Common myeloid progenitor, CD34-positive (primary cell): ENCODE measurements around the gene OR56A4.
"Not testable (repeated sequence)": the region's sequence is repeated elsewhere in the genome, so short reads cannot be mapped to it uniquely, and the experiment has no call there.

Experiments used
- CTCF ChIA-PET: fragments of 350-600 bp; sonication (Branson Sonifier 250); formaldehyde crosslinking; loops from one replicate; lab custom pipeline; 2021; ENCODE audit warnings: antibody characterized with exemption; lab: Charles Lee
- POLR2A ChIA-PET: fragments of 350-600 bp; sonication (Branson Sonifier 250); formaldehyde crosslinking; loops from one replicate; lab custom pipeline; 2021; ENCODE audit warnings: antibody characterized with exemption; lab: Charles Lee
- DNase-seq, 3 donors: peaks; one replicate each; pipeline versions ENCODE4 v3.0.0 to v3.0.0-alpha.2; 2013
- H3K27ac ChIP-seq, 2 experiments: 1 replicate in 1 of 2; 2 replicates in 1 of 2; pipeline ENCODE4 v1.7.0; 2013; ENCODE audit warnings: inconsistent platforms in 2 of 2, low read length in 2 of 2, mild to moderate bottlenecking in 2 of 2, low read depth in 1 of 2, moderate library complexity in 1 of 2; ENCODE audit not compliant: severe bottlenecking in 2 of 2, insufficient read depth in 1 of 2, poor library complexity in 1 of 2
- H3K27me3 ChIP-seq, 5 experiments: replicated peaks in 2 of 5; 1 replicate in 3 of 5; 2 replicates in 2 of 5; pipeline versions ENCODE4 v1.6.1 to v1.7.0; 2013; ENCODE audit warnings: low read length in 4 of 5, mild to moderate bottlenecking in 2 of 5, moderate library complexity in 2 of 5, inconsistent platforms in 1 of 5; ENCODE audit not compliant: insufficient read depth in 5 of 5, control insufficient read depth in 4 of 5
- H3K36me3 ChIP-seq, 4 experiments: 1 replicate in 2 of 4; 2 replicates in 2 of 4; pipeline versions ENCODE4 v1.6.1 to v1.7.0; 2013; ENCODE audit warnings: low read length in 3 of 4, control low read depth in 1 of 4, mild to moderate bottlenecking in 1 of 4; ENCODE audit not compliant: control insufficient read depth in 4 of 4, insufficient read depth in 4 of 4
- H3K4me1 ChIP-seq, 4 experiments: 1 replicate in 3 of 4; 2 replicates in 1 of 4; pipeline versions ENCODE4 v1.6.1 to v1.7.1; 2013; ENCODE audit warnings: low read length in 3 of 4, mild to moderate bottlenecking in 3 of 4, control low read depth in 1 of 4, inconsistent platforms in 1 of 4, moderate library complexity in 1 of 4; ENCODE audit not compliant: control insufficient read depth in 4 of 4, insufficient read depth in 4 of 4; ENCODE audit errors: control extremely low read depth in 1 of 4
- H3K4me3 ChIP-seq, 7 experiments: 1 replicate in 4 of 7; 2 replicates in 3 of 7; pipeline versions ENCODE4 v1.5.1 to v1.7.0; 2013; ENCODE audit warnings: mild to moderate bottlenecking in 7 of 7, low read length in 6 of 7, moderate library complexity in 6 of 7, inconsistent platforms in 2 of 7, low read depth in 2 of 7, control low read depth in 1 of 7; ENCODE audit not compliant: insufficient read depth in 4 of 7, control insufficient read depth in 1 of 7; ENCODE audit errors: extremely low read depth in 1 of 7
- H3K9me3 ChIP-seq, 5 experiments: 1 replicate in 4 of 5; 2 replicates in 1 of 5; pipeline versions ENCODE4 v1.6.1 to v1.7.1; 2013; ENCODE audit warnings: low read length in 4 of 5, mild to moderate bottlenecking in 2 of 5, inconsistent platforms in 1 of 5, low read depth in 1 of 5, moderate library complexity in 1 of 5; ENCODE audit not compliant: control insufficient read depth in 4 of 5, insufficient read depth in 2 of 5; ENCODE audit errors: control extremely low read depth in 1 of 5
- WGBS: methylation state at CpG from one replicate; pipeline ENCODE4 v1.1.5; 2013; ENCODE audit not compliant: insufficient coverage; 5-methylcytosine and 5-hydroxymethylcytosine counted together

Gene OR56A4

GRCh38 chr11:5967708-5968107, 39.0 kb downstream of the OR56A4 start:
- 81% methylated on average over 3 of the region's 3 CpGs for WGBS
- Histone ChIP-seq H3K36me3 (no peaks in the 10 kb centered on the region), H3K27ac (no peak overlapping the region), H3K4me3 (no peak overlapping the region), H3K4me1 (no peaks in the 10 kb centered on the region), H3K27me3 (peaks cover 0 to 2% (median 0%) of the 10 kb centered on the region in 5 experiments), H3K9me3 (peaks cover 0 to 11% (median under 1%) of the 10 kb centered on the region in 5 experiments)
- POLR2A ChIA-PET: interaction anchor here (0.6 kb wide), 1 partner anchor 832 kb away, joined by 4 read pairs; no protein-coding TSS in a partner anchor
- CTCF ChIA-PET: no interaction called here
- DNase-seq: no peak

- DNase-seq: no peak
- ChIA-PET POLR2A (interaction anchor here (0.6 kb wide), 1 partner anchor 833 kb away, joined by 4 read pairs; no protein-coding TSS in a partner anchor), CTCF (no interaction called here)
- no peaks in the 10 kb centered on the region for H3K4me1 ChIP-seq
- peaks cover 0 to 13% (median 1%) of the 10 kb centered on the region in 5 experiments for H3K9me3 ChIP-seq
- no peak overlapping the region for H3K27ac ChIP-seq
- H3K4me3 ChIP-seq: no peak overlapping the region
- WGBS: no CpG with 5 or more reads among the region's 2 CpGs
- H3K27me3 ChIP-seq: peaks cover 0 to 2% (median 0%) of the 10 kb centered on the region in 5 experiments
- H3K36me3 ChIP-seq: no peaks in the 10 kb centered on the region
These were observed 39.8 kb downstream of the OR56A4 start for GRCh38 chr11:5966958-5967357.

GRCh38 chr11:5960704-5961320, 45.9 kb downstream of the OR56A4 start:
- POLR2A ChIA-PET, H3K27ac ChIP-seq, H3K36me3 ChIP-seq, H3K27me3 ChIP-seq, CTCF ChIA-PET, DNase-seq, H3K4me1 ChIP-seq, H3K4me3 ChIP-seq: not testable (repeated sequence)
- peaks cover 0 to 19% (median 1%) of the 10 kb centered on the region in 5 experiments for H3K9me3 ChIP-seq
- 91% methylated on average over 38 of the region's 40 CpGs for WGBS

- ChIA-PET CTCF (no interaction called here), POLR2A (no interaction called here)
- Histone ChIP-seq H3K9me3 (peaks cover 0 to 6% (median 0%) of the 10 kb centered on the region in 5 experiments), H3K27ac (no peak overlapping the region), H3K4me3 (no peak overlapping the region), H3K36me3 (no peaks in the 10 kb centered on the region), H3K27me3 (no peaks in the 10 kb centered on the region), H3K4me1 (no peaks in the 10 kb centered on the region)
- DNase-seq: no peak
- no CpG with 5 or more reads among the region's 3 CpGs for WGBS
These were observed 51.2 kb downstream of the OR56A4 start for GRCh38 chr11:5955586-5955985.
